ENCODE measurements around the gene C4orf50.

- TF ChIP-seq, protein P1, sequence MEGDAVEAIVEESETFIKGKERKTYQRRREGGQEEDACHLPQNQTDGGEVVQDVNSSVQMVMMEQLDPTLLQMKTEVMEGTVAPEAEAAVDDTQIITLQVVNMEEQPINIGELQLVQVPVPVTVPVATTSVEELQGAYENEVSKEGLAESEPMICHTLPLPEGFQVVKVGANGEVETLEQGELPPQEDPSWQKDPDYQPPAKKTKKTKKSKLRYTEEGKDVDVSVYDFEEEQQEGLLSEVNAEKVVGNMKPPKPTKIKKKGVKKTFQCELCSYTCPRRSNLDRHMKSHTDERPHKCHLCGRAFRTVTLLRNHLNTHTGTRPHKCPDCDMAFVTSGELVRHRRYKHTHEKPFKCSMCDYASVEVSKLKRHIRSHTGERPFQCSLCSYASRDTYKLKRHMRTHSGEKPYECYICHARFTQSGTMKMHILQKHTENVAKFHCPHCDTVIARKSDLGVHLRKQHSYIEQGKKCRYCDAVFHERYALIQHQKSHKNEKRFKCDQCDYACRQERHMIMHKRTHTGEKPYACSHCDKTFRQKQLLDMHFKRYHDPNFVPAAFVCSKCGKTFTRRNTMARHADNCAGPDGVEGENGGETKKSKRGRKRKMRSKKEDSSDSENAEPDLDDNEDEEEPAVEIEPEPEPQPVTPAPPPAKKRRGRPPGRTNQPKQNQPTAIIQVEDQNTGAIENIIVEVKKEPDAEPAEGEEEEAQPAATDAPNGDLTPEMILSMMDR (IDR thresholded peaks at IDR 0.05), result no peak
- no peak for TF ChIP-seq POLR2AphosphoS5 (IDR thresholded peaks at IDR 0.05; ENCODE audit: insufficient read depth in 1 of 2, low read depth in 1 of 2)
- TF ChIP-seq POLR2A (IDR thresholded peaks at IDR 0.05), result no peak
These were observed 126.5 kb downstream of the C4orf50 start for GRCh38 chr4:5891563-5892322.

All from vagina (tissue), 2 donors.